Suprapubic skin (tissue), 4 donors: Measurements from ENCODE around the gene PTMA. TPM values are rescaled to one million over a fixed set of nuclear protein-coding genes. Genes with fewer than 3 reads are reported as not detected.
"Not testable (repeated sequence)": the region's sequence is repeated elsewhere in the genome, so short reads cannot be mapped to it uniquely, and the experiment has no call there.

ENCODE experiments used
- DNase-seq, 2 donors: peaks; one replicate each; pipeline ENCODE4 v3.0.0-alpha.2; 2019; ENCODE audit warnings: low spot score in 2 of 2
- H3K27ac ChIP-seq: fragments of 200-600 bp; sonication (generic); one replicate; pipeline ENCODE4 v1.5.1; 2019
- H3K27me3 ChIP-seq: fragments of 200-600 bp; sonication (generic); one replicate; pipeline ENCODE4 v1.5.1; 2019
- H3K36me3 ChIP-seq: fragments of 200-600 bp; sonication (generic); one replicate; pipeline ENCODE4 v1.5.1; 2019
- H3K4me1 ChIP-seq: fragments of 200-600 bp; sonication (generic); one replicate; pipeline ENCODE4 v1.5.1; 2019
- H3K4me3 ChIP-seq: fragments of 200-600 bp; sonication (generic); one replicate; pipeline ENCODE4 v1.5.1; 2019; ENCODE audit warnings: mild to moderate bottlenecking
- H3K9me3 ChIP-seq: fragments of 200-600 bp; sonication (generic); one replicate; pipeline ENCODE4 v1.5.1; 2019
- CTCF ChIP-seq, 2 donors: fragments of 200-600 bp in 1 of 2; fragments of 450-650 bp in 1 of 2; sonication (generic) in 1 of 2; IDR thresholded peaks; one replicate each; pipeline ENCODE4 v1.5.1; 2016 to 2019; ENCODE audit warnings: antibody characterized with exemption in 2 of 2, mild to moderate bottlenecking in 1 of 2, moderate library complexity in 1 of 2
- EP300 ChIP-seq: sonication (generic); formaldehyde crosslinking; IDR thresholded peaks from one replicate; pipeline ENCODE4 v1.6.1; 2017; ENCODE audit warnings: antibody characterized with exemption
- POLR2A ChIP-seq, 2 donors: fragments of 450-650 bp; IDR thresholded peaks; one replicate each; pipeline ENCODE4 v1.6.1; 2017; ENCODE audit warnings: antibody characterized with exemption in 2 of 2, mild to moderate bottlenecking in 2 of 2, moderate library complexity in 2 of 2
- POLR2AphosphoS5 ChIP-seq, 3 donors: sonication (generic); formaldehyde crosslinking; IDR thresholded peaks; one replicate each; pipeline ENCODE4 v1.6.1; 2017; ENCODE audit warnings: antibody characterized with exemption in 3 of 3
- WGBS: methylation state at CpG from one replicate; pipeline ENCODE4 v1.1.5; 2018; 5-methylcytosine and 5-hydroxymethylcytosine counted together
- total RNA-seq, 4 donors: library from RNA; depleted of rRNA; stranded (reverse); fragments of >200 nt; gene quantifications; one replicate each; pipeline ENCODE4 v1.1.0, GENCODE V29; 2016

PTMA gene, protein sequence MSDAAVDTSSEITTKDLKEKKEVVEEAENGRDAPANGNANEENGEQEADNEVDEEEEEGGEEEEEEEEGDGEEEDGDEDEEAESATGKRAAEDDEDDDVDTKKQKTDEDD
- 1,000 to 10,000 TPM in 3 of 4 donors, 100 to 1,000 TPM in 1; 781 to 1,090 (median 1,063) TPM for total RNA-seq

DNA sequence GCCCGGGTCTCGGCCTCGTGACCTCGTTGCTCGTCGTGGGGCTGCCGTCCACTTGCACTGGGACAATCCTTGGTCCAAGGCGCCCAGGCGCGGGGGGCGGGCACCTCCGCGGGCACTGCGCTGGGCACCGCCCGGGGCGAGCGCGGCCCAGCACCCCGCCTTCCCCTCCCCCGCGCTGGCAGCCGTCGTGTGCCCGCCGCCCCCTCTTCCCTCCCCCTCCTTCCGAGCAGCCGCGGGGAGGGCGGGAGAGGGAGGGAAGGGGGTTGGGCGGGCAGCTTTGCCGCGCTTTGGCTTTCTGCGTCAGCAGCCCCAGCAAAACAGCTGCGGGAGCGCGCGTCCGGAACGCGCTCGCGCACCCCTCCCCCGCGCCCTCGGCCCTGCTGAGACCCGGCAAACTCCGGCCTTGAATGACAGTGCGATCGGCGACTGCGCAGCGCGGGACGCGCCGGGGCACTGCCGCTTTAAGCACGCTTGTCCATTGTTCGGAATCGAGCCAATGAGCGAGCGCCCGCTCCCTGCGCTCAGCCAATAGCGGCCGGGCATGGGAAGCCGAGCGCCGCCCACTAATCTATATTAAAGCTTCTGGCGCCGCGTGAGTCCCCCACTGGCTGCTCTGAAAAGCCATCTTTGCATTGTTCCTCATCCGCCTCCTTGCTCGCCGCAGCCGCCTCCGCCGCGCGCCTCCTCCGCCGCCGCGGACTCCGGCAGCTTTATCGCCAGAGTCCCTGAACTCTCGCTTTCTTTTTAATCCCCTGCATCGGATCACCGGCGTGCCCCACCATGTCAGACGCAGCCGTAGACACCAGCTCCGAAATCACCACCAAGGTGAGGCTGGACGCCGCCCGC lies at the start of gene PTMA:
Gene PTMA, plus strand, starts transcription at position 599 of the 846 bp plus-strand sequence. Its CDS starts 182 bp downstream, at position 781.
- Histone ChIP-seq H3K4me3 (peak within 1 kb of the TSS; percentile 98), H3K27ac (peak within 1 kb of the TSS; percentile 98), H3K4me1 (peaks cover 42% of the 10 kb centered on the region), H3K27me3 (no peaks in the 10 kb centered on the region), H3K36me3 (peaks cover 15% of the 10 kb centered on the region), H3K9me3 (no peaks in the 10 kb centered on the region)
- WGBS = 2% methylated on average over 21 of the region's 97 CpGs
- peak; percentile 96 to 98 (median 97) for TF ChIP-seq POLR2AphosphoS5 (IDR thresholded peaks at IDR 0.05)
- TF ChIP-seq CTCF (IDR thresholded peaks at IDR 0.05) = no peak
- TF ChIP-seq EP300 = no peak
- TF ChIP-seq POLR2A (IDR thresholded peaks at IDR 0.05) = peak; percentile 99
- peak; percentile 100 for DNase-seq

- H3K9me3 ChIP-seq, H3K27ac ChIP-seq, H3K36me3 ChIP-seq, H3K27me3 ChIP-seq, H3K4me3 ChIP-seq, DNase-seq: not testable (repeated sequence)
- 94% methylated on average over 7 of the region's 7 CpGs for WGBS
- peaks cover 28% of the 10 kb centered on the region for H3K4me1 ChIP-seq
Observed at GRCh38 chr2:231660073-231660472, 48.3 kb upstream of the PTMA start.

GRCh38 chr2:231660860-231661259 lies 47.5 kb upstream of the PTMA start:
- H3K4me3 ChIP-seq = no peak overlapping the region
- H3K27me3 ChIP-seq = no peaks in the 10 kb centered on the region
- no peak for TF ChIP-seq POLR2A (IDR thresholded peaks at IDR 0.05)
- no peak for TF ChIP-seq CTCF (IDR thresholded peaks at IDR 0.05)
- no peak for TF ChIP-seq EP300
- no peak for TF ChIP-seq POLR2AphosphoS5 (IDR thresholded peaks at IDR 0.05)
- no peaks in the 10 kb centered on the region for H3K9me3 ChIP-seq
- DNase-seq = peak in 1 of 2 donors; percentile 39
- peaks cover 29% of the 10 kb centered on the region for H3K4me1 ChIP-seq
- 91% methylated on average over 8 of the region's 8 CpGs for WGBS
- no peak overlapping the region for H3K27ac ChIP-seq
- no peaks in the 10 kb centered on the region for H3K36me3 ChIP-seq

- H3K4me3 ChIP-seq = peak overlapping the region; percentile 49
- H3K27ac ChIP-seq = peak overlapping the region; percentile 93
- WGBS = 59% methylated on average over 28 of the region's 28 CpGs
Observed at GRCh38 chr2:231661422-231662027, 46.8 kb upstream of the PTMA start.

More at GRCh38 chr2:231661422-231662027, 46.8 kb upstream of the PTMA start:
- Histone ChIP-seq H3K9me3 (no peaks in the 10 kb centered on the region), H3K27me3 (no peaks in the 10 kb centered on the region), H3K4me1 (peaks cover 33% of the 10 kb centered on the region), H3K36me3 (no peaks in the 10 kb centered on the region)
- TF ChIP-seq EP300 (no peak), POLR2A (IDR thresholded peaks at IDR 0.05) (no peak), CTCF (IDR thresholded peaks at IDR 0.05) (no peak), POLR2AphosphoS5 (IDR thresholded peaks at IDR 0.05) (no peak)
- peak in 1 of 2 donors; percentile 45 for DNase-seq
